SK-N-SH (cell line): ENCODE data around the gene MPO. TPM values are rescaled to one million over a fixed set of nuclear protein-coding genes. Genes with fewer than 3 reads are reported as not detected.
A peak's percentile ranks its signal among the peaks of the same experiment; 100 is the strongest.

Experiments used
- CTCF ChIA-PET: fragments of 300-600, 350-600 bp; formaldehyde crosslinking; extraction: SDS; loops from one replicate; lab custom pipeline; 2021; lab: Yijun Ruan, JAX
- POLR2A ChIA-PET: fragments of 350-600 bp; sonication (Branson Sonifier 250); formaldehyde crosslinking; extraction: SDS; loops from one replicate; lab custom pipeline; 2020; ENCODE audit warnings: antibody characterized with exemption, inconsistent platforms; lab: Yijun Ruan, JAX
- DNase-seq: peaks from one replicate; pipeline ENCODE4 v3.0.0; 2012
- H2AFZ ChIP-seq: fragments of 200-600 bp; sonication (generic); 2 replicates; pipeline ENCODE4 v1.8.1; 2016; ENCODE audit warnings: antibody characterized with exemption, mild to moderate bottlenecking, low read depth
- H3F3A ChIP-seq: fragments of 200-600 bp; sonication (generic); replicated peaks from 2 replicates; pipeline ENCODE3; 2016; ENCODE audit warnings: antibody characterized with exemption, mild to moderate bottlenecking; ENCODE audit not compliant: insufficient read depth
- H3K27ac ChIP-seq, 2 experiments: fragments of 200-500 bp in 1 of 2; fragments of 200-600 bp in 1 of 2; sonication (Bioruptor generic) in 1 of 2; sonication (generic), shearing (Covaris generic) in 1 of 2; 2 replicates each; pipeline versions ENCODE4 v1.5.1 to v1.6.1; 2014 to 2016; ENCODE audit warnings: low read depth in 2 of 2, inconsistent platforms in 1 of 2, low read length in 1 of 2, mild to moderate bottlenecking in 1 of 2, mixed read lengths in 1 of 2
- H3K27me3 ChIP-seq: fragments of 200-600 bp; sonication (generic), shearing (Covaris generic); 2 replicates; pipeline ENCODE4 v1.6.1; 2016; ENCODE audit warnings: mixed run types; ENCODE audit not compliant: insufficient read depth
- H3K36me3 ChIP-seq, 2 experiments: fragments of 200-500 bp in 1 of 2; fragments of 200-600 bp in 1 of 2; sonication (Bioruptor generic) in 1 of 2; sonication (generic) in 1 of 2; replicated peaks in 1 of 2; 2 replicates each; pipeline versions ENCODE3 to v1.5.1; 2014 to 2016; ENCODE audit warnings: low read length in 1 of 2, mild to moderate bottlenecking in 1 of 2; ENCODE audit not compliant: insufficient read depth in 2 of 2, control insufficient read depth in 1 of 2
- H3K4me1 ChIP-seq, 2 experiments: fragments of 200-500 bp in 1 of 2; fragments of 200-600 bp in 1 of 2; sonication (Bioruptor generic) in 1 of 2; sonication (generic), shearing (Covaris generic) in 1 of 2; 2 replicates each; pipeline versions ENCODE4 v1.5.1 to v1.6.1; 2014 to 2016; ENCODE audit warnings: low read depth in 1 of 2, low read length in 1 of 2, mixed run types in 1 of 2; ENCODE audit not compliant: insufficient read depth in 2 of 2, control insufficient read depth in 1 of 2
- H3K4me2 ChIP-seq: fragments of 200-600 bp; sonication (generic), shearing (Covaris generic); 2 replicates; pipeline ENCODE4 v1.6.1; 2017; ENCODE audit warnings: mixed run types
- H3K4me3 ChIP-seq, 2 experiments: fragments of 200-500 bp in 1 of 2; fragments of 200-600 bp in 1 of 2; sonication (Bioruptor generic) in 1 of 2; sonication (generic), shearing (Covaris generic) in 1 of 2; 2 replicates each; pipeline versions ENCODE4 v1.5.1 to v1.8.1; 2014 to 2016; ENCODE audit warnings: low read depth in 2 of 2, inconsistent platforms in 1 of 2, low read length in 1 of 2, mild to moderate bottlenecking in 1 of 2, mixed read lengths in 1 of 2, moderate library complexity in 1 of 2
- H3K79me2 ChIP-seq: fragments of 200-600 bp; sonication (generic); 2 replicates; pipeline ENCODE4 v1.8.1; 2017; ENCODE audit warnings: mild to moderate bottlenecking; ENCODE audit not compliant: insufficient read depth
- H3K9ac ChIP-seq: fragments of 200-600 bp; sonication (generic); 2 replicates; pipeline ENCODE4 v1.6.1; 2017; ENCODE audit warnings: mixed run types
- H3K9me2 ChIP-seq: fragments of 200-600 bp; sonication (generic); 2 replicates; pipeline ENCODE4 v1.6.1; 2017; ENCODE audit warnings: mixed run types
- H3K9me3 ChIP-seq: fragments of 200-600 bp; sonication (generic); 2 replicates; pipeline ENCODE4 v1.6.1; 2017; ENCODE audit warnings: mixed run types, mild to moderate bottlenecking, moderate library complexity
- H4K20me1 ChIP-seq: fragments of 200-600 bp; sonication (generic); 2 replicates; pipeline ENCODE4 v1.6.1; 2017; ENCODE audit warnings: mild to moderate bottlenecking, mixed run types; ENCODE audit not compliant: insufficient read depth
- EZH2phosphoT487 ChIP-seq: fragments of 200-600 bp; sonication (generic); IDR thresholded peaks from 2 replicates; pipeline ENCODE4 v1.6.1; 2017; ENCODE audit warnings: low read depth, mixed run types, mild to moderate bottlenecking, antibody characterized with exemption, moderate library complexity, borderline replicate concordance
- FOSL2 ChIP-seq: IDR thresholded peaks from 2 replicates; pipeline ENCODE4 v1.4.0; 2012; ENCODE audit warnings: low read depth, mild to moderate bottlenecking, moderate library complexity, borderline replicate concordance
- FOXJ3 ChIP-seq: sonication (generic); formaldehyde crosslinking; IDR thresholded peaks from 2 replicates; pipeline ENCODE4 v1.5.1; 2020; ENCODE audit warnings: mild to moderate bottlenecking, missing genetic modification reagents
- FOXM1 ChIP-seq: IDR thresholded peaks from 2 replicates; pipeline ENCODE4 v1.4.0; 2012; ENCODE audit warnings: low read depth, mild to moderate bottlenecking
- GABPA ChIP-seq: IDR thresholded peaks from 2 replicates; pipeline ENCODE4 v1.4.0; 2012; ENCODE audit warnings: low read depth, mild to moderate bottlenecking
- GATA2 ChIP-seq: sonication (generic); formaldehyde crosslinking; IDR thresholded peaks from 2 replicates; pipeline ENCODE4 v1.5.0; 2020; ENCODE audit warnings: mild to moderate bottlenecking, missing genetic modification reagents
- MEF2A ChIP-seq: IDR thresholded peaks from 2 replicates; pipeline ENCODE4 v1.4.0; 2012; ENCODE audit warnings: low read depth, borderline replicate concordance
- NFIC ChIP-seq: IDR thresholded peaks from 2 replicates; pipeline ENCODE4 v1.4.0; 2012; ENCODE audit warnings: borderline replicate concordance
- RAD21 ChIP-seq: IDR thresholded peaks from 2 replicates; pipeline ENCODE4 v1.6.1; 2012; ENCODE audit warnings: mild to moderate bottlenecking, low read length
- RCOR1 ChIP-seq: fragments of 150-350 bp; IDR thresholded peaks from 2 replicates; pipeline ENCODE4 v1.6.1; 2017; ENCODE audit warnings: antibody characterized with exemption, low read length
- SIN3A ChIP-seq: IDR thresholded peaks from 2 replicates; pipeline ENCODE4 v1.6.1; 2012; ENCODE audit warnings: low read depth, mild to moderate bottlenecking, low read length, moderate library complexity, borderline replicate concordance
- SMC3 ChIP-seq: IDR thresholded peaks from 2 replicates; pipeline ENCODE4 v1.6.1; 2012; ENCODE audit warnings: low read depth, low read length, improper control_type of control experiment
- TEAD4 ChIP-seq: IDR thresholded peaks from 2 replicates; pipeline ENCODE4 v1.4.0; 2012; ENCODE audit warnings: mild to moderate bottlenecking, borderline replicate concordance; ENCODE audit not compliant: insufficient read depth
- WGBS: methylation state at CpG from one replicate; pipeline ENCODE4 v1.1.6; 2017; ENCODE audit warnings: low lambda C conversion rate; 5-methylcytosine and 5-hydroxymethylcytosine counted together
- polyA plus RNA-seq, 3 experiments: library from polyadenylated mRNA; depleted of rRNA; stranded (reverse); fragments of >200 nt; gene quantifications; 2 replicates each; pipeline ENCODE4 v1.2.3, GENCODE V29; 2012
- TF ChIP-seq, protein P1 (sequence below): IDR thresholded peaks from 2 replicates; pipeline ENCODE4 v1.6.1; 2012; ENCODE audit warnings: mild to moderate bottlenecking, low read depth, low read length, moderate library complexity
- TF ChIP-seq, protein P2 (sequence below): IDR thresholded peaks from 2 replicates; pipeline ENCODE4 v1.4.0; 2012; ENCODE audit warnings: low read depth
- TF ChIP-seq, protein P3 (sequence below): fragments of 150-350 bp; IDR thresholded peaks from 2 replicates; pipeline ENCODE4 v1.6.1; 2017; ENCODE audit warnings: antibody characterized with exemption, low read length, low read depth, borderline replicate concordance

MPO gene
- polyA plus RNA-seq, 1 of the 3 experiments (the other 2 are of a cell fraction), result not detected

DNA sequence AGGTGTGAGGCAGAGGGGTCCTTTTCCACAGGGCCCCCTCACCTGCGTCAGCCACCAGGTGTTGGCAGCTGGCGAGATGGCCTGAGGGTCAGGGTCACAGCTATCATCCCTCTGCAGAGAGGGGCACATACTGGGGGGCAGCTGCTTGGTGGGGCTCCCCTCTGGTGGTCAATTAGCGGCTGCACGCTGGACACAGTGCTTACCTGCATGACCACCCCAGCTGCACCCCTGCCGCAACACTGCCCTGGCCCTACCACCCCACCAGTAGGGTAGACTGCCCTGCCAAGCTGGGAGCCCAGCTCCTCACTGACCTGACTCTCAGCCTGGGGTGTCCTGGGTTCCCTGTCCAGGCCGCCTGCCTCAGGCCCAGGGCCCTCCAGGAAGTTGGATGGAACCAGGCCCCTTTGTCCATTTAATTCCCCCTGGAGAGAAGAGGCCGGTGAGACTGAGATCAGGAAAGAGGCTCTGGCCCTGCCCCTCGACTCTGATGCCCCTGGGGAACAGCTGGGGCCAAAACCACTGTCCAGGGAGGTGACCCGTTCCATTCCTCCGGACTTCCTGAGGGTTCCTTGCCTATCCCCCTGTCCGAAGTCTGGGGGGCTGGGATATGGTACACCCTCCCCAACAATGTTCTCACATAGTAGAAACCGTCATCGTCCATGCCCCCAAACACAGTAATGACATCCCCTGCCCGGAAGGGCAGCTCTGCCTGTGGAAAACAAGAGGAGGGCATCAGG, 24.2 kb upstream of the MPO start:
- peak; percentile 30 for DNase-seq
- H3K4me1 ChIP-seq, result peaks cover 0 to 3% of the 10 kb centered on the region in 2 experiments; a peak in 1 of 4 replicates
- WGBS, result 45% methylated on average over 9 of the region's 14 CpGs

More for the DNA sequence above, 24.2 kb upstream of the MPO start:
- Histone ChIP-seq H3K36me3 (no peaks in the 10 kb centered on the region), H3K4me2 (no peak overlapping the region), H2AFZ (no peak overlapping the region), H3K27me3 (peaks cover 11% of the 10 kb centered on the region; the same call in 1 of the 2 replicates), H4K20me1 (no peaks in the 10 kb centered on the region), H3K9me3 (no peaks in the 10 kb centered on the region), H3F3A (no peaks in the 10 kb centered on the region), H3K27ac (no peak overlapping the region), H3K9me2 (no peaks in the 10 kb centered on the region), H3K4me3 (no peak overlapping the region), H3K79me2 (no peaks in the 10 kb centered on the region), H3K9ac (no peak overlapping the region)
- ChIA-PET CTCF (interaction anchor here (0.5 to 3.8 kb wide), 37 partner anchors 8 to 700 kb away, joined by 3 to 29 read pairs (median 4); partner anchors contain the start of genes MPO and RNF43), POLR2A (interaction anchor here (1.9 kb wide), 1 partner anchor 48 kb away, joined by 4 read pairs; the partner anchor contains the start of gene SUPT4H1)
- TF ChIP-seq FOSL2 (no peak), SIN3A (no peak), GATA2 (CRISPR knock-in tag) (no peak), SMC3 (no peak), NFIC (no peak), FOXM1 (no peak), RCOR1 (no peak), EZH2phosphoT487 (no peak), RAD21 (no peak), FOXJ3 (CRISPR knock-in tag) (no peak), TEAD4 (no peak), GABPA (no peak), MEF2A (no peak)
- TF ChIP-seq, protein P1, sequence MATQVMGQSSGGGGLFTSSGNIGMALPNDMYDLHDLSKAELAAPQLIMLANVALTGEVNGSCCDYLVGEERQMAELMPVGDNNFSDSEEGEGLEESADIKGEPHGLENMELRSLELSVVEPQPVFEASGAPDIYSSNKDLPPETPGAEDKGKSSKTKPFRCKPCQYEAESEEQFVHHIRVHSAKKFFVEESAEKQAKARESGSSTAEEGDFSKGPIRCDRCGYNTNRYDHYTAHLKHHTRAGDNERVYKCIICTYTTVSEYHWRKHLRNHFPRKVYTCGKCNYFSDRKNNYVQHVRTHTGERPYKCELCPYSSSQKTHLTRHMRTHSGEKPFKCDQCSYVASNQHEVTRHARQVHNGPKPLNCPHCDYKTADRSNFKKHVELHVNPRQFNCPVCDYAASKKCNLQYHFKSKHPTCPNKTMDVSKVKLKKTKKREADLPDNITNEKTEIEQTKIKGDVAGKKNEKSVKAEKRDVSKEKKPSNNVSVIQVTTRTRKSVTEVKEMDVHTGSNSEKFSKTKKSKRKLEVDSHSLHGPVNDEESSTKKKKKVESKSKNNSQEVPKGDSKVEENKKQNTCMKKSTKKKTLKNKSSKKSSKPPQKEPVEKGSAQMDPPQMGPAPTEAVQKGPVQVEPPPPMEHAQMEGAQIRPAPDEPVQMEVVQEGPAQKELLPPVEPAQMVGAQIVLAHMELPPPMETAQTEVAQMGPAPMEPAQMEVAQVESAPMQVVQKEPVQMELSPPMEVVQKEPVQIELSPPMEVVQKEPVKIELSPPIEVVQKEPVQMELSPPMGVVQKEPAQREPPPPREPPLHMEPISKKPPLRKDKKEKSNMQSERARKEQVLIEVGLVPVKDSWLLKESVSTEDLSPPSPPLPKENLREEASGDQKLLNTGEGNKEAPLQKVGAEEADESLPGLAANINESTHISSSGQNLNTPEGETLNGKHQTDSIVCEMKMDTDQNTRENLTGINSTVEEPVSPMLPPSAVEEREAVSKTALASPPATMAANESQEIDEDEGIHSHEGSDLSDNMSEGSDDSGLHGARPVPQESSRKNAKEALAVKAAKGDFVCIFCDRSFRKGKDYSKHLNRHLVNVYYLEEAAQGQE, result no peak
- TF ChIP-seq, protein P2, sequence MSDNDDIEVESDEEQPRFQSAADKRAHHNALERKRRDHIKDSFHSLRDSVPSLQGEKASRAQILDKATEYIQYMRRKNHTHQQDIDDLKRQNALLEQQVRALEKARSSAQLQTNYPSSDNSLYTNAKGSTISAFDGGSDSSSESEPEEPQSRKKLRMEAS, result no peak
- TF ChIP-seq, protein P3, sequence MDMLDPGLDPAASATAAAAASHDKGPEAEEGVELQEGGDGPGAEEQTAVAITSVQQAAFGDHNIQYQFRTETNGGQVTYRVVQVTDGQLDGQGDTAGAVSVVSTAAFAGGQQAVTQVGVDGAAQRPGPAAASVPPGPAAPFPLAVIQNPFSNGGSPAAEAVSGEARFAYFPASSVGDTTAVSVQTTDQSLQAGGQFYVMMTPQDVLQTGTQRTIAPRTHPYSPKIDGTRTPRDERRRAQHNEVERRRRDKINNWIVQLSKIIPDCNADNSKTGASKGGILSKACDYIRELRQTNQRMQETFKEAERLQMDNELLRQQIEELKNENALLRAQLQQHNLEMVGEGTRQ, result no peak
